LNCAP (cell line): ENCODE data around the gene CNEP1R1.

Source experiments
- CTCF ChIP-seq: fragments of 450-650 bp; IDR thresholded peaks from 2 replicates; pipeline ENCODE4 v1.5.1; 2017; ENCODE audit warnings: mild to moderate bottlenecking

Gene CNEP1R1

GRCh38 chr16:50056226-50056625 is 31.2 kb downstream of the CNEP1R1 start:
- no peak for TF ChIP-seq CTCF

GRCh38 chr16:50058091-50058771 is 33.2 kb downstream of the CNEP1R1 start:
- no peak for TF ChIP-seq CTCF

DNA sequence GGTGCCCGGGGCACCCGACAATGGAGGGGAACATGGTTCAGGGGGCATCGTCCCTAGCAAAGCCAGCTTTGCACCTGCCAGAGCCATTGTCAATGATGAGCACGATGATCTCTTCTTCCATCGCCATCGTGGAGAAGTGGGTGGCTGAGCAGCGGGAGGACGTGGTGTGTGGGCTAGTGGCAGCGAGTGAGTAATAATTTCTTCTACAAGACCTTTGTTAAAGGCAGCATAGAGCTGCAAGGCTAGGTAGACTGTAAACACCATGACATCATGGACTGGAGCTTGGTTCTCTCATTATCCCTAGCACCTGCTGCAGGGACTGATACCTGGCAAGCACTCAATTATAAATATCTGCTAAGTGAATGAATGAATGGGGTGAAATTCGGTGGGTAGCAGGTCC is 34.1 kb downstream of the CNEP1R1 start:
- no peak for TF ChIP-seq CTCF

DNA sequence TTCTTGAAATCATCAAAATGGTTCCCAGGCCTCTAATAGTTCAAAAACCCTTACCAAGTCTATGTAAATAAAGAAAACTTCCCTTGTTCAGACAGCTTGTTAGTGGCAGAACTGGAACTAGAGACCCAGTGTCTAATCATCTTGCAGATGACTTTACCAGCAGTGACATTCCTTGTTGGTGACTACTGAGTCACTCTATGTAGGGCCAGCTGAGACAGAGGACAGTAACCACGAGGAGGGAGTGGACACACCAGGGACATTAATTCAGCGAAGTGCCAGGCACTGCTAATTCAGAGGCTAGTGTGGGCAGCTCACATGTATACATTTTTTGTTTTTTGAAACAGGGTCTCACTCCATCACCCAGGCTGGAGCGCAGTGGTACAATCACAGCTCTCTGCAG is 34.6 kb downstream of the CNEP1R1 start:
- no peak for TF ChIP-seq CTCF

GRCh38 chr16:50061326-50061725 is 36.3 kb downstream of the CNEP1R1 start:
- TF ChIP-seq CTCF, result no peak

- TF ChIP-seq CTCF, result no peak
These were observed 40.2 kb downstream of the CNEP1R1 start for GRCh38 chr16:50065241-50065623.

DNA sequence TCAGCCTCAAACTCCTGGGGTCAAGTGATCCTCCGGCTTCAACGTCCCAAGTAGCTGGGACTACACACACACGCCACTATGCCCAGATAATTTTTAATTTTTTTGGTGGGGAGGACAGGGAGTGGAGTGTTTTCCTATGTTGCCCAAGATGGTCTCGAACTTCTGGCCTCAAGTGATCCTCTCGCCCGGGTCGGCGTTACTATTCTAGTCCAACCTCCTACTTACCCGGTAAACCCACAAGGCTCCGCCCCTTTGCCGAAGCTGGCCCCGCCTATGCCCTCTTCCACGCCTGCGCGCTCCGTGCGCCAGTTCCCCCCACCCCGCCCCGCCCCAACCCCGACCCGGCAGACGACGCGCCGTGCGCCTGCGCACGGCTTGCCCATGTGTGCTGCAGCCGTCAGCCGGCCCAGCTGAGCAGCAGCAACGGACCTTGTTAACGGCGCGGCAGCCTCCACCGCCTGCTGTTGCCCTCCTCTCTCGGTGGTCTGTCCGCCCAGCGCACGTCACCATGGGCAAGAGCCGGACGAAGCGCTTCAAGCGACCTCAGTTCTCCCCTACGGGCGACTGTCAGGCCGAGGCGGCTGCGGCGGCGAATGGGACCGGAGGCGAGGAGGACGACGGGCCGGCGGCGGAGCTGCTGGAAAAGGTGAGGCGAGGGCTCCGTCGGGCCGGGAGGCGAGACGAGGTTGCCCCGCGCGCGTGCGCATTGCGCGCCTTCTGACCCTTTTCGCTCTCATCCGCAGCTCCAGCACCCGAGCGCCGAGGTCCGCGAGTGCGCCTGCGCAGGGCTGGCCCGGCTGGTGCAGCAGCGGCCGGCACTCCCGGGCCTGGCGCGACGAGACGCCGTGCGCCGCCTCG is 40.8 kb downstream of the CNEP1R1 start, which contains the start of gene HEATR3:
Gene HEATR3 (plus strand): TSS at position 347 of the 858 bp plus-strand sequence. CDS start 162 bp downstream, at position 509.
- no peak for TF ChIP-seq CTCF
